ENCODE data around the gene SPRR2G. TPM values are rescaled to one million over a fixed set of nuclear protein-coding genes. Genes with fewer than 3 reads are reported as not detected.

SPRR2G gene
- total and polyA plus RNA-seq, 2 experiments from 2014 or later, result not detected

GRCh38 chr1:153122831-153123421 is 27.8 kb downstream of the SPRR2G start (continued):
- TF ChIP-seq, protein P1, sequence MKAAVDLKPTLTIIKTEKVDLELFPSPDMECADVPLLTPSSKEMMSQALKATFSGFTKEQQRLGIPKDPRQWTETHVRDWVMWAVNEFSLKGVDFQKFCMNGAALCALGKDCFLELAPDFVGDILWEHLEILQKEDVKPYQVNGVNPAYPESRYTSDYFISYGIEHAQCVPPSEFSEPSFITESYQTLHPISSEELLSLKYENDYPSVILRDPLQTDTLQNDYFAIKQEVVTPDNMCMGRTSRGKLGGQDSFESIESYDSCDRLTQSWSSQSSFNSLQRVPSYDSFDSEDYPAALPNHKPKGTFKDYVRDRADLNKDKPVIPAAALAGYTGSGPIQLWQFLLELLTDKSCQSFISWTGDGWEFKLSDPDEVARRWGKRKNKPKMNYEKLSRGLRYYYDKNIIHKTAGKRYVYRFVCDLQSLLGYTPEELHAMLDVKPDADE (IDR thresholded peaks at IDR 0.05), result peak; percentile 18; the same call in 1 of the 2 replicates

GRCh38 chr1:153120945-153121344 is 29.7 kb downstream of the SPRR2G start:
- no peaks in the 10 kb centered on the region for H3K27me3 ChIP-seq (ENCODE audit: insufficient read depth)
- no peak overlapping the region for H3K4me2 ChIP-seq
- H3K79me2 ChIP-seq (replicated peaks; ENCODE audit: insufficient read depth), result no peaks in the 10 kb centered on the region
- no peak overlapping the region for H3K4me3 ChIP-seq
- H3K9me2 ChIP-seq (ENCODE audit: insufficient read depth), result 0 out of 2 replicates have a peak, but pooled peaks cover under 1% of the 10 kb centered on the region
- peaks cover 42% of the 10 kb centered on the region for H3K4me1 Mint-ChIP-seq
- no peak overlapping the region for H3K4me3 Mint-ChIP-seq
- H3K27ac Mint-ChIP-seq, result peak overlapping the region; percentile 69; the same call in 1 of the 2 replicates
- H4K20me1 ChIP-seq (replicated peaks; ENCODE audit: insufficient read depth), result no peaks in the 10 kb centered on the region
- peaks cover 6% of the 10 kb centered on the region; the same call in 1 of the 2 replicates for H3K4me1 ChIP-seq (ENCODE audit: insufficient read depth)
- H2AFZ ChIP-seq, result no peak overlapping the region
- H3K9me3 Mint-ChIP-seq, result peaks cover 35% of the 10 kb centered on the region
- peaks cover 25% of the 10 kb centered on the region for H3K36me3 Mint-ChIP-seq (ENCODE audit: low read depth)
- peaks cover 4% of the 10 kb centered on the region; the same call in 1 of the 2 replicates for H3K36me3 ChIP-seq (ENCODE audit: insufficient read depth)
- no peak for ATAC-seq
- H3K27ac ChIP-seq (ENCODE audit: low read depth), result no peak overlapping the region
- no peak for DNase-seq (ENCODE audit: low spot score)
- H3K27me3 Mint-ChIP-seq (ENCODE audit: insufficient read depth, low read depth, poor library complexity), result no peaks in the 10 kb centered on the region
- 0 out of 2 replicates have a peak, but pooled peaks cover 3% of the 10 kb centered on the region for H3F3A ChIP-seq (replicated peaks; ENCODE audit: low read depth)
- TF ChIP-seq, protein P2, sequence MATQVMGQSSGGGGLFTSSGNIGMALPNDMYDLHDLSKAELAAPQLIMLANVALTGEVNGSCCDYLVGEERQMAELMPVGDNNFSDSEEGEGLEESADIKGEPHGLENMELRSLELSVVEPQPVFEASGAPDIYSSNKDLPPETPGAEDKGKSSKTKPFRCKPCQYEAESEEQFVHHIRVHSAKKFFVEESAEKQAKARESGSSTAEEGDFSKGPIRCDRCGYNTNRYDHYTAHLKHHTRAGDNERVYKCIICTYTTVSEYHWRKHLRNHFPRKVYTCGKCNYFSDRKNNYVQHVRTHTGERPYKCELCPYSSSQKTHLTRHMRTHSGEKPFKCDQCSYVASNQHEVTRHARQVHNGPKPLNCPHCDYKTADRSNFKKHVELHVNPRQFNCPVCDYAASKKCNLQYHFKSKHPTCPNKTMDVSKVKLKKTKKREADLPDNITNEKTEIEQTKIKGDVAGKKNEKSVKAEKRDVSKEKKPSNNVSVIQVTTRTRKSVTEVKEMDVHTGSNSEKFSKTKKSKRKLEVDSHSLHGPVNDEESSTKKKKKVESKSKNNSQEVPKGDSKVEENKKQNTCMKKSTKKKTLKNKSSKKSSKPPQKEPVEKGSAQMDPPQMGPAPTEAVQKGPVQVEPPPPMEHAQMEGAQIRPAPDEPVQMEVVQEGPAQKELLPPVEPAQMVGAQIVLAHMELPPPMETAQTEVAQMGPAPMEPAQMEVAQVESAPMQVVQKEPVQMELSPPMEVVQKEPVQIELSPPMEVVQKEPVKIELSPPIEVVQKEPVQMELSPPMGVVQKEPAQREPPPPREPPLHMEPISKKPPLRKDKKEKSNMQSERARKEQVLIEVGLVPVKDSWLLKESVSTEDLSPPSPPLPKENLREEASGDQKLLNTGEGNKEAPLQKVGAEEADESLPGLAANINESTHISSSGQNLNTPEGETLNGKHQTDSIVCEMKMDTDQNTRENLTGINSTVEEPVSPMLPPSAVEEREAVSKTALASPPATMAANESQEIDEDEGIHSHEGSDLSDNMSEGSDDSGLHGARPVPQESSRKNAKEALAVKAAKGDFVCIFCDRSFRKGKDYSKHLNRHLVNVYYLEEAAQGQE (IDR thresholded peaks at IDR 0.05; ENCODE audit: unreplicated experiment), result no peak
- TF ChIP-seq ZNF462 (CRISPR knock-in tag; IDR thresholded peaks at IDR 0.05) (no peak), ZNF331 (CRISPR knock-in tag; IDR thresholded peaks at IDR 0.05; ENCODE audit: low read depth) (no peak), EZH2phosphoT487 (IDR thresholded peaks at IDR 0.05; ENCODE audit: unreplicated experiment) (no peak), ZNF114 (CRISPR knock-in tag; IDR thresholded peaks at IDR 0.05) (no peak), JUNB (IDR thresholded peaks at IDR 0.05; ENCODE audit: unreplicated experiment) (no peak), POLR2AphosphoS5 (IDR thresholded peaks at IDR 0.05; ENCODE audit: low read depth) (no peak), STAT1 (IDR thresholded peaks at IDR 0.05; ENCODE audit: unreplicated experiment) (no peak), EZH2 (IDR thresholded peaks at IDR 0.05; ENCODE audit: low read depth, unreplicated experiment) (no peak), NANOG (IDR thresholded peaks at IDR 0.05; ENCODE audit: borderline replicate concordance) (no peak)
- TF ChIP-seq, protein P3, sequence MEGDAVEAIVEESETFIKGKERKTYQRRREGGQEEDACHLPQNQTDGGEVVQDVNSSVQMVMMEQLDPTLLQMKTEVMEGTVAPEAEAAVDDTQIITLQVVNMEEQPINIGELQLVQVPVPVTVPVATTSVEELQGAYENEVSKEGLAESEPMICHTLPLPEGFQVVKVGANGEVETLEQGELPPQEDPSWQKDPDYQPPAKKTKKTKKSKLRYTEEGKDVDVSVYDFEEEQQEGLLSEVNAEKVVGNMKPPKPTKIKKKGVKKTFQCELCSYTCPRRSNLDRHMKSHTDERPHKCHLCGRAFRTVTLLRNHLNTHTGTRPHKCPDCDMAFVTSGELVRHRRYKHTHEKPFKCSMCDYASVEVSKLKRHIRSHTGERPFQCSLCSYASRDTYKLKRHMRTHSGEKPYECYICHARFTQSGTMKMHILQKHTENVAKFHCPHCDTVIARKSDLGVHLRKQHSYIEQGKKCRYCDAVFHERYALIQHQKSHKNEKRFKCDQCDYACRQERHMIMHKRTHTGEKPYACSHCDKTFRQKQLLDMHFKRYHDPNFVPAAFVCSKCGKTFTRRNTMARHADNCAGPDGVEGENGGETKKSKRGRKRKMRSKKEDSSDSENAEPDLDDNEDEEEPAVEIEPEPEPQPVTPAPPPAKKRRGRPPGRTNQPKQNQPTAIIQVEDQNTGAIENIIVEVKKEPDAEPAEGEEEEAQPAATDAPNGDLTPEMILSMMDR (conservative IDR thresholded peaks at IDR 0.05; ENCODE audit: low read depth in 2 of 2), result no peak
